Spleen (tissue), 11 donors: ENCODE measurements around the gene SLC26A11. TPM values are rescaled to one million over a fixed set of nuclear protein-coding genes. Genes with fewer than 3 reads are reported as not detected.

Source experiments
- DNase-seq: peaks from one replicate; pipeline ENCODE4 v3.0.0-alpha.2; 2020
- H3K27ac ChIP-seq, 8 donors: fragments of 200-600 bp; sonication (generic) in 7 of 8; 1 replicate in 4 of 8; 2 replicates in 4 of 8; pipeline versions ENCODE4 v1.5.0 to v1.8.0; 2016 to 2021; ENCODE audit warnings: inconsistent platforms in 4 of 8, mild to moderate bottlenecking in 4 of 8, moderate library complexity in 1 of 8
- H3K27me3 ChIP-seq, 7 donors: fragments of 200-600 bp; sonication (generic) in 6 of 7; replicated peaks in 1 of 7; 1 replicate in 4 of 7; 2 replicates in 3 of 7; pipeline versions ENCODE4 v1.5.0 to v1.8.0; 2016 to 2021; ENCODE audit warnings: inconsistent platforms in 3 of 7, mild to moderate bottlenecking in 1 of 7
- H3K36me3 ChIP-seq, 6 donors: fragments of 200-600 bp; sonication (generic) in 5 of 6; 1 replicate in 4 of 6; 2 replicates in 2 of 6; pipeline versions ENCODE4 v1.5.0 to v1.8.0; 2016 to 2021; ENCODE audit warnings: inconsistent platforms in 2 of 6
- H3K4me1 ChIP-seq, 6 donors: fragments of 200-600 bp; sonication (generic) in 5 of 6; 1 replicate in 3 of 6; 2 replicates in 3 of 6; pipeline versions ENCODE4 v1.5.0 to v1.8.0; 2016 to 2021; ENCODE audit warnings: inconsistent platforms in 3 of 6
- H3K4me3 ChIP-seq, 8 donors: fragments of 200-600 bp; sonication (generic) in 7 of 8; 1 replicate in 4 of 8; 2 replicates in 4 of 8; pipeline versions ENCODE4 v1.5.0 to v1.8.0; 2016 to 2021; ENCODE audit warnings: inconsistent platforms in 4 of 8, mild to moderate bottlenecking in 4 of 8, moderate library complexity in 2 of 8
- H3K9me3 ChIP-seq, 8 donors: fragments of 200-600 bp; sonication (generic) in 7 of 8; 1 replicate in 4 of 8; 2 replicates in 4 of 8; pipeline versions ENCODE4 v1.5.0 to v1.8.0; 2016 to 2021; ENCODE audit warnings: inconsistent platforms in 4 of 8
- CTCF ChIP-seq, 11 experiments: fragments of 200-600 bp in 7 of 11; fragments of 450-650 bp in 4 of 11; sonication (generic) in 4 of 11; IDR thresholded peaks in 8 of 11; conservative IDR thresholded peaks in 3 of 11; 1 replicate in 7 of 11; 2 replicates in 4 of 11; pipeline versions ENCODE4 v1.4.0 to v1.8.0; 2016 to 2021; ENCODE audit warnings: antibody characterized with exemption in 11 of 11, inconsistent platforms in 4 of 11, mild to moderate bottlenecking in 1 of 11
- POLR2A ChIP-seq, 3 donors: fragments of 450-650 bp; IDR thresholded peaks; one replicate each; pipeline ENCODE4 v1.5.1; 2017; ENCODE audit warnings: antibody characterized with exemption in 3 of 3, mild to moderate bottlenecking in 1 of 3
- POLR2AphosphoS5 ChIP-seq, 3 donors: sonication (generic); formaldehyde crosslinking; IDR thresholded peaks; one replicate each; pipeline ENCODE4 v1.5.1; 2017; ENCODE audit warnings: antibody characterized with exemption in 3 of 3
- WGBS, 5 donors: extraction: QIAGEN DNeasy Blood & Tissue Kit in 3 of 5; methylation state at CpG; one replicate each; pipeline versions ENCODE4 v1.1.5 to v1.1.7; 2013 to 2018; 5-methylcytosine and 5-hydroxymethylcytosine counted together
- intact Hi-C: fragments of 100-400 bp; cut with DNase I; formaldehyde crosslinking; loops from one replicate; pipeline ENCODE4 v1.15.0; 2023; ENCODE audit warnings: low total_unique reads
- polyA plus RNA-seq, 3 donors: library from polyadenylated mRNA; stranded (reverse); fragments of 200-250 nt; gene quantifications; one replicate each; pipeline ENCODE4 v1.2.1, GENCODE V29; 2013
- total RNA-seq, 7 donors: library from RNA; depleted of rRNA in 3 of 7; stranded (reverse); fragments of >200 nt in 3 of 7; fragmentation: NEBNext Ultra II Directional in 4 of 7; extraction: Animal tissue kit (Norgen Biotek cat#: 25700) in 4 of 7; gene quantifications; one replicate each; pipeline versions ENCODE4 v1.1.0 to v1.2.1, GENCODE V29; 2016 to 2021
- donor health status: healthy with polysubstance abuse.
- donor health status: DM: no; HTN: no; CAD: no; lungs with moderate emphysema.
- donor health status: DM: no; HTN: no; CAD: no.
- donor health status: Bipolar disorder and iron deficiency.
- donor health status: healthy.
- donor health status: DM: no; HTN: no; CAD: no.
- donor health status: DM: yes; HTN: yes; CAD: no.

Gene SLC26A11
- total and polyA plus RNA-seq, 10 donors = 6.8 to 39.7 (median 30.5) TPM

- peak overlapping the region; percentile 70 to 98 (median 82) for H3K27ac ChIP-seq
- peaks cover 0 to 39% (median 1%) of the 10 kb centered on the region in 6 donors for H3K36me3 ChIP-seq
- 82 to 88% (median 83%) methylated on average over 19 to 21 of the region's 21 CpGs for WGBS, 5 donors
- no peaks in the 10 kb centered on the region for H3K9me3 ChIP-seq
- peaks cover 4 to 47% (median 38%) of the 10 kb centered on the region in 6 donors for H3K4me1 ChIP-seq
- no peak for TF ChIP-seq POLR2A (IDR thresholded peaks at IDR 0.05)
- no peak for TF ChIP-seq CTCF (IDR thresholded peaks at IDR 0.05 in 8 of 11, conservative IDR thresholded peaks at IDR 0.05 in 3 of 11)
- TF ChIP-seq POLR2AphosphoS5 (IDR thresholded peaks at IDR 0.05) = peak in 1 of 3 donors; percentile 31
- no peaks in the 10 kb centered on the region for H3K27me3 ChIP-seq
- no peak for DNase-seq
- H3K4me3 ChIP-seq = no peak overlapping the region
- intact Hi-C loops = loop anchor here (5.0 kb wide), 1 partner anchor 57 kb away; no protein-coding TSS in a partner anchor
Measured at GRCh38 chr17:80253631-80254395, 33.6 kb downstream of the SLC26A11 start.

GRCh38 chr17:80254396-80255251 is 34.4 kb downstream of the SLC26A11 start:
- Histone ChIP-seq H3K36me3 (peaks cover 0 to 31% (median 0%) of the 10 kb centered on the region in 6 donors), H3K9me3 (no peaks in the 10 kb centered on the region), H3K27me3 (no peaks in the 10 kb centered on the region), H3K4me3 (peak overlapping the region in 2 of 8 donors; percentile 5 to 39), H3K27ac (peak overlapping the region; percentile 70 to 98 (median 82)), H3K4me1 (peaks cover 4 to 55% (median 47%) of the 10 kb centered on the region in 6 donors)
- DNase-seq = no peak
- TF ChIP-seq POLR2A (IDR thresholded peaks at IDR 0.05) = no peak
- TF ChIP-seq POLR2AphosphoS5 (IDR thresholded peaks at IDR 0.05) = peak in 2 of 3 donors; percentile 16 to 90
- no peak for TF ChIP-seq CTCF (IDR thresholded peaks at IDR 0.05 in 8 of 11, conservative IDR thresholded peaks at IDR 0.05 in 3 of 11)
- WGBS, 5 donors = 29 to 37% (median 34%) methylated on average over 13 of the region's 13 CpGs
- intact Hi-C loops = loop anchor here (5.0 kb wide), 1 partner anchor 57 kb away; no protein-coding TSS in a partner anchor

GRCh38 chr17:80256034-80256350 is 35.8 kb downstream of the SLC26A11 start:
- intact Hi-C loops = no loop called here
- Histone ChIP-seq H3K36me3 (peaks cover 0 to 24% (median 0%) of the 10 kb centered on the region in 6 donors), H3K4me3 (no peak overlapping the region), H3K4me1 (peaks cover 4 to 61% (median 51%) of the 10 kb centered on the region in 6 donors), H3K27me3 (no peaks in the 10 kb centered on the region), H3K9me3 (no peaks in the 10 kb centered on the region), H3K27ac (peak overlapping the region in 4 of 8 donors; percentile 75 to 98 (median 88))
- TF ChIP-seq CTCF (IDR thresholded peaks at IDR 0.05 in 8 of 11, conservative IDR thresholded peaks at IDR 0.05 in 3 of 11) = no peak
- TF ChIP-seq POLR2A (IDR thresholded peaks at IDR 0.05) = no peak
- TF ChIP-seq POLR2AphosphoS5 (IDR thresholded peaks at IDR 0.05) = no peak
- DNase-seq = no peak
- WGBS, 5 donors = 93 to 99% (median 95%) methylated on average over 5 of the region's 5 CpGs
